Activated CD4-positive, alpha-beta T cell treated with anti-CD3 and anti-CD28 coated beads, Interleukin-2, amount 50 U/mL, for 16 hours (primary cell): ENCODE results near the gene RSPH10B.
"Not testable (repeated sequence)": the region's sequence is repeated elsewhere in the genome, so short reads cannot be mapped to it uniquely, and the experiment has no call there.

ENCODE experiments used
- DNase-seq: peaks from one replicate; pipeline ENCODE4 v3.0.0-alpha.2; 2020

Gene RSPH10B

GRCh38 chr7:5970347-5970911 lies at the start of gene RSPH10B:
TSS of gene RSPH10B (minus strand) at chr7:5970689. CDS start at chr7:5967116, 3,573 bp downstream.
- DNase-seq, result not testable (repeated sequence)

- DNase-seq, result no peak
Measured at GRCh38 chr7:6016653-6016966, 46.1 kb upstream of the RSPH10B start.

DNA sequence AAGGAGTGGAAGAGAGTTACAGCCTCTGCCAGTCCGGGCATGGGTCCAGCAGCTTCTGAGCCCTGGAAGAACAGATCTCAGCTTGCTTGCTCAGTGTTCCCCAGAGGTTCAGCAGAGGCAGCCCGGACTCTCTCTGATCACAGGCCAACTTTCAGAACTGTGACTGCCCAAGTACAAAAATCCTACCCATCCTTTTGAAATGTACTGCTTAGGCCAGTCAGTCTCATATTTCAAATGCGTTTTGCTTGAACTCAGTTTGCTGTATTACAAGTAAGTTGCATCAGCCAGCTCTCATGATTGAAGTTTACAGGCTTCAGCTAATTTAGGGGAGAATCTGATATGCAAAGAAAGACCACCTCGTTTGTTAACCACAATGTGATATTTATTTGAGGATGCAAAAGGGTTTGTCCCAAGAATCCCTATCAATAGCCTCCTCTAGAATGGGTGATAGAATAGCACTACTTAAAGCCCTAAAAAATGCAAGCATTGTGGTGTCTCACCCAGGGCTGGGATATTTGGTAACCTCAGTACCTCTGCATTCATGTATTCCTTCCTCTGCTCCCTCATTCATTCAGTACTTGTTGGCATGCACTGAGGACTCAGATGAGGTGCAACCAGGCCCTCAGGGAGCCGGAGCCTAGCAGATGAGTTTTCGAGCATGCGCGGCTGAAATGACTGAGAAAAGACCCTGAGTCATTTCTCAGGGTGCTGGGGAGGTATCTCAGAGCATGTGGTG lies 45.6 kb upstream of the RSPH10B start:
- peak; percentile 59 for DNase-seq

DNA sequence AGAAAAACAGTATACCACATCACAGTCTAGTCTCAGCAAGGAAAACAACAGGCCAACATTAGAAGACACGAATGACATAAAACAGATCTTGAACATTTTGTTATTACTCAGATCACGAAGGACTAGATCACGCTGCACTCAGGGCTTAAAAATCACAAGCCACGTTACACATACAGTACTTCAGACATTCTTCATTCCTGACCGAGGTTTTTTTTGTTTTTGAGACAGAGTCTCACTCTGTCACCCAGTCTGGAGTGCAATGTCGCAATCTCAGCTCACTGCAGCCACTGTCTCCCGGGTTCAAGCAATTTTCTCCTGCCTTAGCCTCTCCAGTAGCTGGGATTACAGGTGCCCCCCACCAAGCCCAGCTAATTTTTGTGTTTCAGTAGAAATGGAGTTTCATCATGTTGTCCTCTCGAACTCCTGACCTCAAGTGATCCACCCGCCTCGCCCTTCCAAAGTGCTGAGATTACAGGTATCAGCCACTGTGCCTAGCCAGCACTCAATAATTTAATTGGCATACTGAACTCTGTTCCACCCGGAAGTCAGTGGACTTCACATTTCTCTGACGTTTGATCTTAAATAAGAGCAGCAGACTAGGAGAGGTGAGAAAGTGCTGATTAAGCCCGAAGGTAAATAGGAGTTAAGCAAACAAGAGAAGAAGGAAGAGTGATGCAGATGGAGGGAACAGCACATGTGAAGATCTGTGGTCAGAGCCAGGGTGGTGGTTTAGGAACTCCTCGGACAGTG lies 42.0 kb upstream of the RSPH10B start:
- DNase-seq, result peak; percentile 61

- no peak for DNase-seq
Measured at GRCh38 chr7:6011541-6011940, 41.1 kb upstream of the RSPH10B start.

GRCh38 chr7:6010370-6010769 lies 39.9 kb upstream of the RSPH10B start:
- DNase-seq, result not testable (repeated sequence)

- peak; percentile 99 for DNase-seq
Measured at GRCh38 chr7:6008668-6009611, 38.5 kb upstream of the RSPH10B start, which contains the start of the genes AIMP2 and PMS2. TSS of gene AIMP2 (plus strand) at chr7:6009272. CDS start at chr7:6009364, 92 bp downstream. TSS of gene PMS2 (minus strand) at chr7:6009049. CDS start at chr7:6009019, 30 bp downstream.

DNA sequence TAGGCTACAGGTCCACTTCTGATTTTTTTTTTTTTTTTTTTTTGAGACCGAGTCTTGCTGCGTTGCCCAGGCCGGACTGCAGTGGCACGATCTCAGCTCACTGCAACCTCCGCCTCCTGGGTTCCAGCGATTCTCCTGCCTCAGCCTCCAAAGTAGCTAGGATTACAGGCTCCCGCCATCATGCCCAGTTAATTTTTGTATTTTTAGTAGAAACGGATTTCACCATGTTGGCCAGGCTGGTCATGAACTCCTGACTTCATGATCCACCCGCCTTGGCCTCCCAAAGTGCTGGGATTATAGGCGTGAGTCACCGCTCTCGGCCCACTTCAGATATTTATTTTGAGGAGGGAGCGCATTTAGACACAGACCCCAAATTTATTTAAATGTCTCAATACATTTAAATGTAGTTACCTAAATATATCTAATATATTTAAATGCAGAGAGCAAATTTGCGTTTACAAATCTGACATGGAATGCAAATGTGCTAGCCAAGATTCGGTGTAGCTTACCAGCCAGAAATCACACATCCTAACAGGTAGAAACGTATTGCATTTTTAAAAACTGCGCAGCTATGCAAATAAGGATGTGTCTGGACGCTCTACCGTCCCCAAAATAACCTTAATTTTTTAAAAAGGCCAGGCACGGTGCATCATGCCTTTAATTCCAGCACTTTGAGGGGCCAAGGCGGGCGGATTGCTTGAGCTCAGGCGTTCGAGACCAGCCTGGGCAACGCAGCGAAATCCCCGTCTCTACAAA lies 37.5 kb upstream of the RSPH10B start:
- DNase-seq, result not testable (repeated sequence)

DNA sequence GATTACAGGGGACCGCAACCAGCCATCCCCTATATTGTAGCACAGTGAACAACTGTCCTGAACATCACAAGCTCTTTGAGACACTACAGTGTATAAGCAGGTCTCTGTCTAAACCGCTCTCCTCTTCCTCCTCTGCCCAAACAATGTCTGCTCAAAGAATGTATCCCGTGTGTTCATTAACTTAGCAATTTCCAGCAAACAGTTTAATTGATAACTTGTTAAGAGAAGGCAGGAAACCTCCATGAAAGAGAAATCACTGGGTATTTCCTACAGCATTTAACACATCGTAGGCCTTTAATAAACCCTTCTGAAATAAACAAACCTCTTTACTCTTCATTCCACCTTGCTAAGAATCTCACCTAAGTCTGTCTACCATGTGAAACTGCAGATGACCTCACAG lies 36.9 kb upstream of the RSPH10B start:
- no peak for DNase-seq

GRCh38 chr7:5997210-5997808 lies 26.8 kb upstream of the RSPH10B start:
- peak; percentile 49 for DNase-seq

GRCh38 chr7:5987061-5987460 lies 16.6 kb upstream of the RSPH10B start:
- not testable (repeated sequence) for DNase-seq

DNA sequence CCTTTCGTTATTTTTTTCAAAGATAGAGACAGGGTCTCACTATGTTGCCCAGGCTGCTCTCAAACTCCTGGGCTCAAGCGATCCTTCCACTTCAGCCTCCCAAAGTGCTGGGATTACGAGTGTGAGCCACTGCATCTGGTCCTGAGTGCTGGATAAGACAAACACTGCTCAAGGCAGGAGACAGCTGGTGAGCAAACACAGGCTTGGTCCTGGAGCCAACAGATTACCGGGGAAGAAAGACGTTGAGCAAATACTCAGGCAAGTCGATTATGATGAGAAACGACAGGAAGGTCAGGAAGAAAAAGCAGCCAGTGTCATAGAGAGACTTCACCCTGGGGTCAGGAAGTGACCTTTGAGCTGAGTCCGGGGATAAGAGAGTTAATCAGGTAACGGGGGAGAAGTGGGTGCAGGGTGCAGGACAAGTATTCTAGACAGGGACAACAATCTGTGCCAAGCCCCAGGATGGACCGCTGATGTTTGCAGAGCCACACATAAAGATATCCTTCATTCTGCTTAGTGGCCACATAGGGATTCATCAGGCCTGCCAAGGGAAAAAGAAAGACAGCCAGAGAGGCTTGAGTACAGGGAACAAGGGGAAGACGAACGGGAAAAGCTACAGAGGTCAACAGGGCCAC lies 9.3 kb upstream of the RSPH10B start:
- DNase-seq, result not testable (repeated sequence)

DNA sequence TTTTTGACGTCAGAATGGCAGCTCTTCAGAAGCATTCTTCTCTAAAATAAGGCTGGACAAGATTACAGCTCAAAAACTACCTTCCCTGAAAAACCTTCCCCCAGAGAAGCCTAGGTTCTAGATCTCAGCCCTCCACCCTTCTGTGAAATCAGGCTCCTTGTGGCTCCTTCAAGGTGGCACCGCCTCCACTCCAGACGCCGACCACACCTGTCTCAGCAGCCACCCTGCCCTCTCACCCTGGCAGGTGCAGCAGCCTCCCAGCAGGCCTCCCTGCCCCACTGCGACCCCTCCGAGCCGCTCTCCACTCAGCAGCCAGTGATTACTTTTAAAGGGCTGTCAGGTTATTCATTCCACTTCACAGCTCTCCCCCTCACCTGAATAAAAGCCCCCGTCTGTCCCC lies 3.1 kb upstream of the RSPH10B start:
- DNase-seq, result not testable (repeated sequence)

DNA sequence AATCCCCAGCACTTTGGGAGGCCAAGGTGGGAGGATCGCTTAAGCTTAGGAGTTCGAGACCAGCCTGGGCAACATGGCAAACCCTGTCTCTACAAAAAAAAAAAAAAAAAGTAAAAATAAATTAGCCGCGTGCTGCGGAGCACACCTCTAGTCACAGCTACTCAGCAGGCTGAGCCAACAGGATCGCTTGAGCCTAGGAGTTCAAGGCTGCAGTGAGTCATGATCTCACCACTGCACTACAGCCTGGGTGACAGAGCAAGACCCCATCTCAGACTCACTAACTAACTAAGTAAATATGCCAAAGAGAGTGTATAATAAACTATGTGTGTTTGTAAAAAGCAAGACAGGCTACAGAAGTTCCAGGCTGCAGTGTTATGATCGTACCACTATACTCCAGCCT lies 6.7 kb downstream of the RSPH10B start:
- not testable (repeated sequence) for DNase-seq

DNA sequence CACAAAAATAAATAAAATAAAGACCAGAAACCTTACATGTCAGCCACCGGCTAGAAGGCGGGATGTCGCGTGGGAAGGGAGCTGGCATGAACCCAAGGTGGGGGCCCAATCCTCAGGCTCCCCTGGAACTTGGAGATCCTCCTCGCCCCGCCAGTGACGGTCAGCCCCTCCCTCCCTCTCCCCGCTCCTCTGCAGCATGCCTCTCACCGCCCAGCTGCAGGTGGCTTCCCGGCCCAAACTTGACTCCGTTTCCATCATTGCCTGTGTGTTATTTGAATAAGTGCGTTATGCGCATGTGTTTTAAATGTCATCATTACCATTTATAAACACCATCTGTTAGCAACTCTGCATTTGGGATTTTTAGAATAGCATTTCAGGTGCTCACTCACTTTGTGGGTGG lies 7.3 kb downstream of the RSPH10B start:
- not testable (repeated sequence) for DNase-seq

- not testable (repeated sequence) for DNase-seq
Measured at GRCh38 chr7:5934945-5935450, 35.5 kb downstream of the RSPH10B start.

DNA sequence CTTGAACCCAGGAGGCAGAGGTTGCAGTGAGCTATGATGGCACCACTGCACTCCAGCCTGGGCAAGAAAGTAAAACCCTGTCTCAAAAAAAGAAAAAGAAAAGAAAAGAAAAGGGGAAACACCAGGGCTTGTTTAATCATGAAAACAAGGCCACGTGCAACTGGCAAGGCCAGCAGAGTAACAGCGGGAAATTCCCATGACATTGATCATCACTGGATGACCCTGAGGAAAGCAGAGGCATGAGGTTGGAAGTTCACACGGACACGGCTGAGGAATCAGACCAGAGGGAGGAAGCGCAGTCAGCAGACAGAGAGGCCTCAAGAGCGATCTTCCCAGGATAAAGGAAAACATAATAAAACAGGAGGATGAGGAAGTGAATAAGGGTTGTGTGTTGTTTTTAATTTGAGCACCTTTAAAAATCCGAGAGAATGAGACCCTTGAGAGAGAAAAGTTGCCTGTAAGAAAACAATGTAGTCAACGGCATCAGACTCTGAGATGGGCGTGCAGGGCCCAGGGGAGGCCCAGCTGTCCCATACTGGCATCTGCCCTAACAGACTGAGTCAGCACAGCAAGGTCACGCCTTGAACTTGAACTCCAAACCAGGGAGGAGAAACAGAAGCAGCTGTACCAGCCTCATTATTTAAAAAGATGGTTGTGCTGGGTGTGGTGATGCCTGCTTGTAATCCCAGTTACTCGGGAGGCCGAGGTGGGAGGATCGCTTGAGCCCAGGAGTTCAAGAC lies 38.4 kb downstream of the RSPH10B start:
- not testable (repeated sequence) for DNase-seq

DNA sequence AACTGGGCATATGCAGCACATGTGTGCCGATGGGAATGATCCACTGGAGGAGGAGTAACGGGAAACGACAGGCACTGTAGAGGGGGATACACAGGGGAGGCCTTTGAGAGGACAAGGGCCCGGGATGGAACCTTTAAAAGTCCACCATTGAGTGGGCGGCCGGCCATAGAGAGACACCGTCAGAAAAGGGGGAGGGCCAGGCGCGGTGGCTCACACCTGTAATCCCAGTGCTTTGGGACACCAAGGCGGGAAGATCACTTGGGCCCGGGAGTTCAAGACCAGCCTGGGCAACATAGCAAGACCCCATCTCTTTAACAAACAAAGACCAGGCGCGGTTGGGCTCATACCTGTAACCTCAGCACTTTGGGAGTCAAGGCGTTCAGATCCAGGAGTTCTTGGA lies 39.2 kb downstream of the RSPH10B start:
- DNase-seq, result not testable (repeated sequence)

- not testable (repeated sequence) for DNase-seq
Measured at GRCh38 chr7:5930290-5930689, 40.2 kb downstream of the RSPH10B start.
